ENCODE results near the gene ADGRL1. TPM values are rescaled to one million over a fixed set of nuclear protein-coding genes. Genes with fewer than 3 reads are reported as not detected.

Gene ADGRL1
- polyA plus RNA-seq, 1 of the 3 experiments (the other 2 are of a cell fraction): 13.4 TPM

GRCh38 chr19:14114854-14115253 lies 91.1 kb downstream of the ADGRL1 start:
- H3K36me3 ChIP-seq (replicated peaks in 1 of 2; ENCODE audit: control insufficient read depth in 1 of 2, insufficient read depth in 2 of 2, low read length in 1 of 2): no peaks in the 10 kb centered on the region
- no peaks in the 10 kb centered on the region for H3K9me2 ChIP-seq
- H3K79me2 ChIP-seq (ENCODE audit: insufficient read depth): peaks cover 48% of the 10 kb centered on the region
- no peaks in the 10 kb centered on the region for H3K9me3 ChIP-seq
- peaks cover 9% of the 10 kb centered on the region for H3F3A ChIP-seq (replicated peaks; ENCODE audit: insufficient read depth)
- peaks cover 15 to 30% of the 10 kb centered on the region in 2 experiments for H3K4me1 ChIP-seq (ENCODE audit: control insufficient read depth in 1 of 2, insufficient read depth in 2 of 2, low read depth in 1 of 2, low read length in 1 of 2)
- 82% methylated on average over 9 of the region's 9 CpGs for WGBS (ENCODE audit: low lambda C conversion rate)
- no peak overlapping the region for H3K4me2 ChIP-seq
- POLR2A ChIA-PET: no interaction called here
- CTCF ChIA-PET: interaction anchor here (1.6 to 4.7 kb wide), 6 partner anchors 13 to 234 kb away, joined by 4 to 28 read pairs (median 14); partner anchors contain the start of genes ASF1B, MISP3 and SAMD1
- TF ChIP-seq RAD21 (IDR thresholded peaks at IDR 0.05; ENCODE audit: low read length): peak; percentile 16; the same call in 1 of the 2 replicates
- no peak for TF ChIP-seq EZH2phosphoT487 (IDR thresholded peaks at IDR 0.05; ENCODE audit: borderline replicate concordance, low read depth)
- TF ChIP-seq SMC3 (IDR thresholded peaks at IDR 0.05; ENCODE audit: low read depth, low read length): peak; percentile 20; the same call in 1 of the 2 replicates
- peak; percentile 52 for TF ChIP-seq CTCF (IDR thresholded peaks at IDR 0.05)
- no peak for TF ChIP-seq USF1 (IDR thresholded peaks at IDR 0.05; ENCODE audit: borderline replicate concordance, low read depth)
- peak; percentile 60 for DNase-seq
- H3K27ac ChIP-seq (ENCODE audit: low read depth in 2 of 2, low read length in 1 of 2): no peak overlapping the region
- no peak overlapping the region for H2AFZ ChIP-seq (ENCODE audit: low read depth)
- H3K4me3 ChIP-seq (ENCODE audit: low read depth in 2 of 2, low read length in 1 of 2): no peak overlapping the region
- H3K27me3 ChIP-seq (ENCODE audit: insufficient read depth): no peaks in the 10 kb centered on the region
- H4K20me1 ChIP-seq (ENCODE audit: insufficient read depth): no peaks in the 10 kb centered on the region
- no peak overlapping the region for H3K9ac ChIP-seq

GRCh38 chr19:14114439-14114838 lies 91.5 kb downstream of the ADGRL1 start:
- Histone ChIP-seq H3F3A (replicated peaks; ENCODE audit: insufficient read depth) (peaks cover 9% of the 10 kb centered on the region), H3K4me1 (ENCODE audit: control insufficient read depth in 1 of 2, insufficient read depth in 2 of 2, low read depth in 1 of 2, low read length in 1 of 2) (peaks cover 15 to 26% of the 10 kb centered on the region in 2 experiments), H3K9ac (no peak overlapping the region), H3K9me2 (no peaks in the 10 kb centered on the region), H2AFZ (ENCODE audit: low read depth) (no peak overlapping the region), H3K79me2 (ENCODE audit: insufficient read depth) (peaks cover 50% of the 10 kb centered on the region), H3K4me2 (no peak overlapping the region), H3K27ac (ENCODE audit: low read depth in 2 of 2, low read length in 1 of 2) (no peak overlapping the region), H3K9me3 (no peaks in the 10 kb centered on the region), H3K4me3 (ENCODE audit: low read depth in 2 of 2, low read length in 1 of 2) (no peak overlapping the region), H4K20me1 (ENCODE audit: insufficient read depth) (no peaks in the 10 kb centered on the region), H3K27me3 (ENCODE audit: insufficient read depth) (no peaks in the 10 kb centered on the region), H3K36me3 (replicated peaks in 1 of 2; ENCODE audit: control insufficient read depth in 1 of 2, insufficient read depth in 2 of 2, low read length in 1 of 2) (no peaks in the 10 kb centered on the region)
- 100% methylated on average over 5 of the region's 7 CpGs for WGBS (ENCODE audit: low lambda C conversion rate)
- ChIA-PET POLR2A (no interaction called here), CTCF (interaction anchor here (0.7 to 4.7 kb wide), 7 partner anchors 9 to 235 kb away, joined by 3 to 28 read pairs (median 9); partner anchors contain the start of genes ASF1B, MISP3 and SAMD1)
- TF ChIP-seq CHD2 (IDR thresholded peaks at IDR 0.05; ENCODE audit: low read length, partially characterized antibody) (no peak), RAD21 (IDR thresholded peaks at IDR 0.05; ENCODE audit: low read length) (no peak), EP300 (IDR thresholded peaks at IDR 0.05; ENCODE audit: borderline replicate concordance in 1 of 2, low read depth in 1 of 2, low read length in 1 of 2) (no peak), GABPA (IDR thresholded peaks at IDR 0.05; ENCODE audit: low read depth) (no peak), TCF12 (IDR thresholded peaks at IDR 0.05) (no peak)
- DNase-seq: no peak
